ENCODE results near the gene GPR119.
"Not testable (repeated sequence)": the region's sequence is repeated elsewhere in the genome, so short reads cannot be mapped to it uniquely, and the experiment has no call there.

Gene GPR119

DNA sequence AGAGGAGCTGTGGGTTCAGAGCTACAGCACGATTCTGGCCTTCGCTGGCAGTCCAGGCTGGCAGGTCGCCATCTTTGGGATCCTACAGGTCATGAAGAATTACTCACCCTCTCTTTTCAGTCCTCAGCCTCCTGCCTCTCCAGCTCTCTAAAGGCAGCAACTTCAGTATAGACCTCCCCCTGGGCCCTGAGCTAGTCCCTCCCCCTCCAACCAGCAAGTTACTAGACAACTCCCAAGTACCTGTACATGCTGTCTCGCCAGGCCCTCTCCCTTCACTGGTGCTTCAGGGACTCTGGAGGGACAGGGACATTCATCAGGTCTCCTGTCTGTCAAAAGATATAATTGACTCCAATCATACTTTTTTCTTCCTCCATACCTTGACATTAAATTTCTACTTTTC, at the start of gene GPR119:
TSS of gene GPR119 (minus strand) at position 155 of the 400 bp plus-strand sequence. CDS start 227 bp downstream, outside the sequence.
- no peak for DNase-seq

DNA sequence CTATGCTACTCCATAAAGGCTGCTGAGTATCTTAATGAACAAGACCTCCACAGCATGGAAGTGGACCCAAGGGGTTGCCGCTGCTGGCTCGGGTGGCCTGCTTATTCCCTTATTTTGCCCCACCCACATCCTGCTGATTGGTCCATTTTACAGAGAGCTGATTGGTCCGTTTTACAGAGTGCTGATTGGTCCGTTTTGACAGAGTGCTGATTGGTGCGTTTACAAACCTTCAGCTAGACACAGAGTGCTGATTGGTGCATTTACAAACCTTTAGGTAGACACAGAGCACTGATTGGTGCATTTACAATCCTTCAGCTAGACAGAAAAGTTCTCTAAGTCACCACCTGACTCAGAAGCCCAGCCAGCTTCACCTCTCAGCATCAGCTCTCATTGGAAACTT, 43.8 kb upstream of the GPR119 start:
- DNase-seq: not testable (repeated sequence)

- no peak for DNase-seq
Measured at GRCh38 chrX:130426531-130426930, 41.1 kb upstream of the GPR119 start.

GRCh38 chrX:130419263-130419662, 33.8 kb upstream of the GPR119 start:
- no peak for DNase-seq

DNA sequence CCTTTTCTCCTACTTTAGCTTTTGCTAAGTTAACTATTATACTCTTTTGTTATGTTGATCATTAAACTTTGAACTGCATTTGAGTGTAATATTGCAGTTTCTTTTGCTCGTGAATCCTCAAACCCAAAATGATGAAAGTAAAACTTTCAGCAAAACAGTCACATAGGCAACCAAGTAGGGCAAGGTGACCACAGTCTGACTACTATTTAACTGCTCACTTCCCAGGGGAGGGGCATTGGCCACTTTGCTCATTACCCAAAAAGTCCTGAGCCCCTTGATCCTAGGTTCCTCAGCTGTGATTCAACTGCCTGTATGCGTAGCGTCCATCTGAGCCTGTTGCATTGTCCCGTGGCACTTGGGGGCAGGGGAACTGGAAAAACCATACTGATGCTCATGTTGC, 33.3 kb upstream of the GPR119 start:
- DNase-seq: no peak

DNA sequence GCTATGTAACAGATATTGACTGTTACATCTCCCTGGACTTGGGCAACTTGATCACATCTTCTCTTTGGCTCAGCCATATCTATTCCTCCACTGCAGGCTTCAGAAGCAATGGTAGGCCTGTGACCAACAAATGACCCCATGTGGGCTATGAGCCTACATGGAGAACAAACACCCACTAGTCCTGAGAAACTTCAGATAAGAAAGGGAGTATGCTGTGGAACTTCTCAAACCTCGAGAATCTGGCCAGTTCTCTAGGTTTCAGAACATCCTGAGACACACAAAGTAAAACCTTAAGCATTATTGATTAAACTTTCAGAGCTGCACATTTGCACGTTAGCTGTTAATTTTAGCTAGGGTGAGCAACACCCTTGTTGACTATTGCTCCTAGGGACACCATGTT, 32.6 kb upstream of the GPR119 start:
- DNase-seq: no peak

GRCh38 chrX:130416785-130417184, 31.3 kb upstream of the GPR119 start:
- DNase-seq: no peak

GRCh38 chrX:130415201-130415600, 29.7 kb upstream of the GPR119 start:
- DNase-seq: no peak

GRCh38 chrX:130414800-130415199, 29.3 kb upstream of the GPR119 start:
- DNase-seq: no peak

- no peak for DNase-seq
Measured at GRCh38 chrX:130413415-130413814, 27.9 kb upstream of the GPR119 start.

DNA sequence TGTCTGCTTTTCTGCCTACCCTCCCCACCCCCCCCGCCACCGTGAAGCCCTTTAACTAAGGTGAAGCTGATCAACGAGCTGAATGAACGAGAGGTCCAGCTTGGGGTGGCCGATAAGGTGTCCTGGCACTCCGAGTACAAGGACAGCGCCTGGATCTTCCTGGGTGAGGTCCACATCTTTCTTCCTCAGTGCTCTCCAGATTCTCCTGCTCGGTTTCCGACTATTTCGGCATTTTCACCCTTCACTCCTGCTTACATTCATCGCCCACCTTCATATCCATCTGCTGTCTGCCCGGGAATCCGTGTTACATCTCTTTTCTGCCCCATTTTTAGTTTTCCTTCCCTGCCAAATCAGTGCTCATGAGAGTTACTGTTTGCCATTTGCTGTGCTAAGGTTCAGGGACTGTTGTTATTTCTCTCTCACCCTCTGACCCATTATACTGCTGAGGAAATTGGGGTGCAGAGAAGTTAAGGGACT, 16.8 kb upstream of the GPR119 start:
- DNase-seq: no peak

- peak; percentile 76 for DNase-seq
Measured at GRCh38 chrX:130401415-130402207, 16.1 kb upstream of the GPR119 start, which contains the start of gene RBMX2. TSS of gene RBMX2 (plus strand) at chrX:130401987. CDS start at chrX:130402033, 46 bp downstream.

DNA sequence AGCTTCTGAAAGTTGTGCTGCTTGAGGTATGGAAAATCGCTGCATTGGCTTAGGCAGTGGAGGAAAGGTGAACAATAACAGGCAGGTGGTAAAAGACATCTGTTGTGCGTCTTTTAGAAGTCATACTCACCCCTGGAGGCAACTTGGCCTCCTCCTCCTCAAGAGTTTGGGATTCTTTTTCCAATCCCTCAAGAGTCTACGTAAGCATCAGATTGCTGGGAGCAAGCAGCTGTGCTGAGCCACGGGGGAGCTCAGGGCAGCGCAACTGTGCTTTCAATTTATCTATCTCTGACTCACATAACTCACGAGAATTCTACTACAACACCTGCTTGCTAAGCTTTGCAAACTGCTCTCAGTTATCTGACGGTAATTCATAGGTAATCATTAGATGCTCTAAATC, 9.9 kb upstream of the GPR119 start:
- no peak for DNase-seq

DNA sequence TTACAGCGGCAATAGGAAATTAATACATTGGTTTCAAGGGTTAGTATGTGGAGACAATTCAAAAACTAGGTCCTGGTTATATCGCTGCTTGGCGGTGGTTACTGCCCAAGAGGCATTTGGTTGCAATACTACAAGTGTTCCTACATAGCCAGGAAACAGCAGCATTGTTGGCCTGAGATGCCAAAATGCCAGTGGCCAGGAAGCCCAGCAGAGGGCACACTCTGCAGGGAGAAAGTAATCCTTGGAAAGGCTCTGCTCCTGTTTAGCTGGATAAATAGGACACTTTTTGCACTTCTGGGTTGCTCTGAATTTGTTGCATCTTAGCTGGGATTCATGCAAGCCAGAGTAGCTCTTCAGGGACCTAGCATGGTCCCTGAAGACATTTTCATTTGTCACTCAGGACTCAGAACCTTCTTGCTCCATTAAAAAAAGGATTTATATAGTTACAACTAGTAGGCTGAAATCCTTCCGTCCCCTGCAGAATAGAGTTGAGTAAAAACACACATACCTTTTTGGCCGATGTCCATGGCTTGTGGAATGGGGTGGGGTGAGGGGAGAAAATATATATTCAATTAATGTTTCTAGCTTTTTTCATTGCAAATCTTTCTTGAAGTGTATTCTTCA, 8.1 kb upstream of the GPR119 start:
- DNase-seq: no peak

GRCh38 chrX:130386408-130386808, 934 bp upstream of the GPR119 start:
- no peak for DNase-seq

- no peak for DNase-seq
Measured at GRCh38 chrX:130378024-130378669, 7.3 kb downstream of the GPR119 start.

DNA sequence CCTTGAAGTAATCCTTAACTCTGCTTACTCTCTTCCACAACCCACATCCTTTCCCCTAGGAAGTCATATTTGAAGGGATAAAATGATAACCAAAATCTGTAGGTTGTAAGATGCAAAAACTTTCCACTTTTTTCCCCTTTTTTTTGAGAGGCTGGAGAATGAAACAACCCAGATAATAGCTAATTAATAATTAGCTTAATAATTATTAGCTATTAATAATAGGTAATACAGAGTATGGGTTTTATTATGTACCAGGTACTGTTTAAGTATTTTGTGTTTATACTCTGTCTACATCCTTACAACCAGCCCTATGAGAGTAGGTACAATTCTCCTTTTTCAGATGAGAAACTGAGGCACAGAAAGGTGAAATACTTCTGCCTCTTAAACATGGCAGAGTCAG, 9.4 kb downstream of the GPR119 start:
- no peak for DNase-seq

DNA sequence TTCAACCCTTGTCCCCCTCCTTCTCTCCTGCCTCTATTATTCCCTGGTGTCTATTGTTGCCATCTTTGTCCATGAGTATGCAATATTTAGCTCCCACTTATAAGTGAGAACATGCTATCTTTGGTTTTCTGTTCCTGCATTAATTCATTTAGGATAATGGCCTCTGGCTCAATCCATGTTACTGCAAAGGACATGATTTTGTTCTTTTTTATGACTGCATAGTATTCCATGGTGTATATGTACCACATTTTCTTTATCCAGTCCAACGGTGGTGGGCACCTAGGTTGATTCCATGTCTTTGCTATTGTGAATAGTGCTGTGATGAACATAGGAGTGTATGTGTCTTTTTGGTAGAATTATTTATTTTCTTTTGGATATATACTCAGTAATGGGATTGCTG, 33.4 kb downstream of the GPR119 start:
- not testable (repeated sequence) for DNase-seq

GRCh38 chrX:130351567-130351966, 33.9 kb downstream of the GPR119 start:
- no peak for DNase-seq

DNA sequence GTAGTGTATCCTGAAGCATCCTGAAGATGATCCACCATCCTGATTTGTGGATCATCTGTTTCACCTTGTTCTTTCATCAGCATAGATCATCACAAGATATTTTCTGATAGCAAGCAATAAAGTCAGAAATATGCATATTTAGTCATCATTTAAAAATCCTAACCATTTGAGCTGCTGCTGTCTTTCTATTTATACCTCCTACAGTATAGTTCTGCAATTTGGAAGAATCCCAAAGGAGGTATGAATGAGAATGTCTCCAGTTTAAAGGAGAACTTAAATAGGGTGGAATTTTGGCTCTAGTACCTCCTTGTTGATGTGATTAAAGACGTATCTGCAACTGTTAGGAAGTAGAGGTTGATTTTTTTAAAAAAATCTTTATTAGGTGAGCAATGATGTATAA, 38.2 kb downstream of the GPR119 start:
- no peak for DNase-seq

- no peak for DNase-seq
Measured at GRCh38 chrX:130343411-130343810, 42.1 kb downstream of the GPR119 start.

DNA sequence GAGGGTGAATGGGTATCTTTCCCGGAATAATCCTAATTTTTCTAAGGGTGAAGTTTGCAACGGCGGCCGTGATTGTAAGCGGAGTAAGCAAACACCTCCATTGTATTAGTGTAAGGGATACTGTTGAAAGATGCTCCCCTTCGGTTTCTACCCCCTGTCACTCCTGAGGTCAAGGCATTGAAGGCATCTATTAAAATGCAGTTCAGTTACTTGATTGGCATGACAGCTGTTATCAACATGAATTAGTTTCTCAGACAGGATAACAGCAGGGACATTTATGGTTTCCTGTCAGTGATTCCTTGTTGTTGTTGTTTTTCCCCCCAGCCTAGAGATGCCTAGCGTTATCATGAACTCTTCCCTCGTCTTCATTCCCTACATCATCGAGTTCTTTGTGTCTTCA, 45.2 kb downstream of the GPR119 start:
- DNase-seq: no peak

DNA sequence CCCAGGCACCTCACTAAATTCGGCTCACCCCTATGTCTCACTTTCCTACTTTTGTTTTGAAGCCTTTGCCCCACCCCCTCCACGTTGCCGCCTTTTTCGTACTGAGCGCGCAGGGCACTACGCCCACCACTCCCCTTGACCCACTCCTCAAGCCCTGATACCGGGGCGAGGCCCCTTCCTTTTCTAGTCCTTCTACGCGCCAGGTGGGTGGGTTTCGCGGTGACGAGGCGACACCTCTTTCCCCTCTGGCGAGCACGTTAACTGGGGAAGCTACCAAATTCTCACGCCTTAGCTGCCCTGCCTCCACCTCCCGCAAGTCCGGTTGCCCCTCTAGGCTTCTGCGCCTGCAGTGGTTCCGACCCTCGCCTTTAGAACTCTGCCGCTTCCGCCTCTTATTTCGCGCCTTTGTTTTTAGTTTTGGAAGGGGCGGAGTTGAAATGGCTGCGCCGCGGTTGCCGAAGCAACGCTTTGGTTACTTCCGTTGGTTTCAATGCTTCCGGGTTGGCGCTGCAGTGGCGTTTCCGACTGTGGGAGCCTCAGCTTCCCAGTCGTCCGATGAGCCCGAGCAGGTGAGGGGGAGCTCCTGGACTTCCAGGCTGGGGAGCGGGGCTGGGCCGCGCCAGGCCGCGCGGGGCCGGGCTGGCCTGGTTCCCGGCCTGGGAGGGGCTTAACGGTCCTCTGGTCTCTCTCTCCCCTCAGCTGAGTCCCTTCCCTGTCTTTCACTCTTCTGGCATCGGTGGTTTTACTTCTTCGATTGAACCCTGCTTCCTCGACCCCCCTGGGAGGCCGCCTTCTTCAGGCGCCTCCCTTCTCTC, 45.9 kb downstream of the GPR119 start, which contains the start of gene SLC25A14:
TSS of gene SLC25A14 (plus strand) at position 512 of the 815 bp plus-strand sequence. CDS start 360 bp downstream, outside the sequence.
- DNase-seq: peak; percentile 63
